GM23338 (cell line): ENCODE measurements around the gene LARGE1. TPM values are rescaled to one million over a fixed set of nuclear protein-coding genes. Genes with fewer than 3 reads are reported as not detected.

Experiments used
- ATAC-seq: fragments of 200-7000 bp; cut with Tn5 transposase; 3 replicates; pipeline ENCODE4 v1.9.1; 2020
- DNase-seq: peaks from one replicate; pipeline ENCODE4 v3.0.0-alpha.2; 2015; ENCODE audit warnings: low spot score
- H2AFZ ChIP-seq: fragments of 200-600 bp; sonication (generic); 2 replicates; pipeline ENCODE4 v1.8.0; 2016; ENCODE audit warnings: antibody characterized with exemption, mild to moderate bottlenecking, moderate library complexity
- H3F3A ChIP-seq: fragments of 200-600 bp; sonication (generic); replicated peaks from 2 replicates; pipeline ENCODE4 v1.8.0; 2017; ENCODE audit warnings: antibody characterized with exemption, mixed run types, low read depth
- H3K27ac ChIP-seq: fragments of 200-600 bp; sonication (generic); 2 replicates; pipeline ENCODE4 v1.6.1; 2016; ENCODE audit warnings: low read depth
- H3K27me3 ChIP-seq: fragments of 200-600 bp; sonication (generic); 2 replicates; pipeline ENCODE4 v1.8.0; 2016; ENCODE audit warnings: mild to moderate bottlenecking, mixed run types, moderate library complexity; ENCODE audit not compliant: insufficient read depth
- H3K36me3 ChIP-seq: fragments of 200-600 bp; sonication (generic); 2 replicates; pipeline ENCODE4 v1.8.0; 2016; ENCODE audit warnings: mild to moderate bottlenecking; ENCODE audit not compliant: insufficient read depth
- H3K4me1 ChIP-seq: fragments of 200-600 bp; sonication (generic); 2 replicates; pipeline ENCODE4 v1.8.0; 2016; ENCODE audit warnings: mild to moderate bottlenecking, moderate library complexity; ENCODE audit not compliant: insufficient read depth
- H3K4me2 ChIP-seq: fragments of 200-600 bp; sonication (generic); 2 replicates; pipeline ENCODE4 v1.7.1; 2017; ENCODE audit warnings: mixed run types
- H3K4me3 ChIP-seq: fragments of 200-600 bp; sonication (generic); 2 replicates; pipeline ENCODE4 v1.6.1; 2016; ENCODE audit warnings: mixed run types
- H3K79me2 ChIP-seq: fragments of 200-600 bp; sonication (generic); replicated peaks from 2 replicates; pipeline ENCODE4 v1.8.0; 2017; ENCODE audit warnings: mild to moderate bottlenecking; ENCODE audit not compliant: insufficient read depth
- H3K9me2 ChIP-seq: fragments of 200-600 bp; sonication (generic); 2 replicates; pipeline ENCODE4 v1.8.0; 2017; ENCODE audit not compliant: insufficient read depth
- H4K20me1 ChIP-seq: fragments of 200-600 bp; sonication (generic); replicated peaks from 2 replicates; pipeline ENCODE4 v1.8.0; 2017; ENCODE audit warnings: mild to moderate bottlenecking; ENCODE audit not compliant: insufficient read depth
- H3K27ac Mint-ChIP-seq: 2 replicates; pipeline ENCODE4 v1.8.0; 2020; ENCODE audit warnings: inconsistent platforms, mild to moderate bottlenecking, moderate library complexity, mixed read lengths
- H3K27me3 Mint-ChIP-seq: 3 replicates; pipeline ENCODE4 v1.8.0; 2022; ENCODE audit warnings: low read depth, mild to moderate bottlenecking, moderate library complexity, mixed read lengths, inconsistent platforms; ENCODE audit not compliant: insufficient read depth, poor library complexity
- H3K36me3 Mint-ChIP-seq: 3 replicates; pipeline ENCODE4 v1.8.0; 2021; ENCODE audit warnings: low read depth, mild to moderate bottlenecking, inconsistent platforms, moderate library complexity, mixed read lengths
- H3K4me1 Mint-ChIP-seq: 3 replicates; pipeline ENCODE4 v1.8.0; 2020; ENCODE audit warnings: mild to moderate bottlenecking, inconsistent platforms, mixed read lengths
- H3K4me3 Mint-ChIP-seq: 3 replicates; pipeline ENCODE4 v1.8.0; 2021; ENCODE audit warnings: moderate library complexity, mild to moderate bottlenecking, inconsistent platforms, mixed read lengths
- H3K9me3 Mint-ChIP-seq: 3 replicates; pipeline ENCODE4 v1.8.0; 2020; ENCODE audit warnings: moderate library complexity, mild to moderate bottlenecking, inconsistent platforms, mixed read lengths
- CREB1 ChIP-seq: fragments of 250-450 bp; sonication (Bioruptor Pico); IDR thresholded peaks from 2 replicates; pipeline ENCODE4 v1.5.0; 2020; ENCODE audit warnings: low read depth, mild to moderate bottlenecking, moderate library complexity
- EZH2phosphoT487 ChIP-seq: fragments of 200-600 bp; sonication (generic); IDR thresholded peaks from one replicate; pipeline ENCODE4 v1.8.1; 2018; ENCODE audit warnings: antibody characterized with exemption; ENCODE audit not compliant: unreplicated experiment
- JUNB ChIP-seq: IDR thresholded peaks from one replicate; pipeline ENCODE4 v1.6.1; 2016; ENCODE audit warnings: antibody characterized with exemption; ENCODE audit not compliant: unreplicated experiment
- NANOG ChIP-seq: IDR thresholded peaks from 2 replicates; pipeline ENCODE4 v1.6.1; 2016; ENCODE audit warnings: antibody characterized with exemption, borderline replicate concordance
- POLR2AphosphoS5 ChIP-seq: IDR thresholded peaks from 2 replicates; pipeline ENCODE4 v1.6.1; 2016; ENCODE audit warnings: antibody characterized with exemption, low read depth
- STAT1 ChIP-seq: IDR thresholded peaks from one replicate; pipeline ENCODE4 v1.6.1; 2016; ENCODE audit warnings: antibody characterized with exemption; ENCODE audit not compliant: unreplicated experiment
- ZNF114 ChIP-seq: fragments of 250-450 bp; sonication (Bioruptor Pico); IDR thresholded peaks from 2 replicates; pipeline ENCODE4 v1.5.0; 2020; ENCODE audit warnings: mild to moderate bottlenecking, moderate library complexity
- ZNF331 ChIP-seq: fragments of 250-450 bp; sonication (Bioruptor Pico); IDR thresholded peaks from 2 replicates; pipeline ENCODE4 v1.5.0; 2020; ENCODE audit warnings: low read depth, mild to moderate bottlenecking, moderate library complexity
- polyA plus RNA-seq: library from polyadenylated mRNA; unstranded; fragments of >200 nt; fragmentation: Nextera tagmentation; extraction: Ambion mirVana; gene quantifications from 2 replicates; pipeline ENCODE4 v1.2.1, GENCODE V29; 2016
- total RNA-seq: library from RNA; depleted of rRNA; stranded (reverse); fragments of >200 nt; shearing (Covaris generic); gene quantifications from 2 replicates; pipeline ENCODE4 v1.2.3, GENCODE V29; 2014
- TF ChIP-seq, protein P1 (sequence below): fragments of 250-450 bp; sonication (Bioruptor Pico); IDR thresholded peaks from 2 replicates; pipeline ENCODE4 v1.5.0; 2020; ENCODE audit warnings: mild to moderate bottlenecking, moderate library complexity
- TF ChIP-seq, protein P2 (sequence below), 2 experiments: fragments of 200-600 bp in 1 of 2; sonication (generic) in 1 of 2; conservative IDR thresholded peaks; 2 replicates each; pipeline versions ENCODE4 v1.5.1 to v1.6.1; 2016 to 2017; ENCODE audit warnings: antibody characterized with exemption in 2 of 2, low read depth in 2 of 2, mild to moderate bottlenecking in 2 of 2, moderate library complexity in 1 of 2
- TF ChIP-seq, protein P3 (sequence below): IDR thresholded peaks from one replicate; pipeline ENCODE4 v1.6.1; 2018; ENCODE audit warnings: antibody characterized with exemption; ENCODE audit not compliant: unreplicated experiment

Gene LARGE1
- total and polyA plus RNA-seq, 2 experiments from 2014 or later, result 12.8 to 75.6 TPM

DNA sequence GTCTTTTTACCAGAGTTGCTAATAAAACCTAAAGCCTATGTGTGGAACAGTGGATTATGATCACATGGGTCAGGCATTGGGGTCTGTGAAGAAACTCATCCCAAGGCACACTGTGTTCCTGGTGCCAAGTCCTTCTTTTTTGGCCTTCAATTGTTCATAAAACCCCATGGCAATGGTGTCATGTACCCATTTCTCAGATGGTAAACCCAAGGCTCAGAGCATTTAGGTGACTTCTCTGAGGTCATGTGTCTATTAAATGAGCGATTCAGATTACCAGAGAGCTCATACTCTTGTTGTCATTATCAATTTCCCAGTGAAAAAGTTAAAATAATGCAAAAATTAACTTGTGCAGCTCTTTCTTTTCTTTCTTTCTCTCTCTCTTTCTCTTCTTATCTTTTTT is 589.3 kb downstream of the LARGE1 start (continued):
- TF ChIP-seq, protein P1, sequence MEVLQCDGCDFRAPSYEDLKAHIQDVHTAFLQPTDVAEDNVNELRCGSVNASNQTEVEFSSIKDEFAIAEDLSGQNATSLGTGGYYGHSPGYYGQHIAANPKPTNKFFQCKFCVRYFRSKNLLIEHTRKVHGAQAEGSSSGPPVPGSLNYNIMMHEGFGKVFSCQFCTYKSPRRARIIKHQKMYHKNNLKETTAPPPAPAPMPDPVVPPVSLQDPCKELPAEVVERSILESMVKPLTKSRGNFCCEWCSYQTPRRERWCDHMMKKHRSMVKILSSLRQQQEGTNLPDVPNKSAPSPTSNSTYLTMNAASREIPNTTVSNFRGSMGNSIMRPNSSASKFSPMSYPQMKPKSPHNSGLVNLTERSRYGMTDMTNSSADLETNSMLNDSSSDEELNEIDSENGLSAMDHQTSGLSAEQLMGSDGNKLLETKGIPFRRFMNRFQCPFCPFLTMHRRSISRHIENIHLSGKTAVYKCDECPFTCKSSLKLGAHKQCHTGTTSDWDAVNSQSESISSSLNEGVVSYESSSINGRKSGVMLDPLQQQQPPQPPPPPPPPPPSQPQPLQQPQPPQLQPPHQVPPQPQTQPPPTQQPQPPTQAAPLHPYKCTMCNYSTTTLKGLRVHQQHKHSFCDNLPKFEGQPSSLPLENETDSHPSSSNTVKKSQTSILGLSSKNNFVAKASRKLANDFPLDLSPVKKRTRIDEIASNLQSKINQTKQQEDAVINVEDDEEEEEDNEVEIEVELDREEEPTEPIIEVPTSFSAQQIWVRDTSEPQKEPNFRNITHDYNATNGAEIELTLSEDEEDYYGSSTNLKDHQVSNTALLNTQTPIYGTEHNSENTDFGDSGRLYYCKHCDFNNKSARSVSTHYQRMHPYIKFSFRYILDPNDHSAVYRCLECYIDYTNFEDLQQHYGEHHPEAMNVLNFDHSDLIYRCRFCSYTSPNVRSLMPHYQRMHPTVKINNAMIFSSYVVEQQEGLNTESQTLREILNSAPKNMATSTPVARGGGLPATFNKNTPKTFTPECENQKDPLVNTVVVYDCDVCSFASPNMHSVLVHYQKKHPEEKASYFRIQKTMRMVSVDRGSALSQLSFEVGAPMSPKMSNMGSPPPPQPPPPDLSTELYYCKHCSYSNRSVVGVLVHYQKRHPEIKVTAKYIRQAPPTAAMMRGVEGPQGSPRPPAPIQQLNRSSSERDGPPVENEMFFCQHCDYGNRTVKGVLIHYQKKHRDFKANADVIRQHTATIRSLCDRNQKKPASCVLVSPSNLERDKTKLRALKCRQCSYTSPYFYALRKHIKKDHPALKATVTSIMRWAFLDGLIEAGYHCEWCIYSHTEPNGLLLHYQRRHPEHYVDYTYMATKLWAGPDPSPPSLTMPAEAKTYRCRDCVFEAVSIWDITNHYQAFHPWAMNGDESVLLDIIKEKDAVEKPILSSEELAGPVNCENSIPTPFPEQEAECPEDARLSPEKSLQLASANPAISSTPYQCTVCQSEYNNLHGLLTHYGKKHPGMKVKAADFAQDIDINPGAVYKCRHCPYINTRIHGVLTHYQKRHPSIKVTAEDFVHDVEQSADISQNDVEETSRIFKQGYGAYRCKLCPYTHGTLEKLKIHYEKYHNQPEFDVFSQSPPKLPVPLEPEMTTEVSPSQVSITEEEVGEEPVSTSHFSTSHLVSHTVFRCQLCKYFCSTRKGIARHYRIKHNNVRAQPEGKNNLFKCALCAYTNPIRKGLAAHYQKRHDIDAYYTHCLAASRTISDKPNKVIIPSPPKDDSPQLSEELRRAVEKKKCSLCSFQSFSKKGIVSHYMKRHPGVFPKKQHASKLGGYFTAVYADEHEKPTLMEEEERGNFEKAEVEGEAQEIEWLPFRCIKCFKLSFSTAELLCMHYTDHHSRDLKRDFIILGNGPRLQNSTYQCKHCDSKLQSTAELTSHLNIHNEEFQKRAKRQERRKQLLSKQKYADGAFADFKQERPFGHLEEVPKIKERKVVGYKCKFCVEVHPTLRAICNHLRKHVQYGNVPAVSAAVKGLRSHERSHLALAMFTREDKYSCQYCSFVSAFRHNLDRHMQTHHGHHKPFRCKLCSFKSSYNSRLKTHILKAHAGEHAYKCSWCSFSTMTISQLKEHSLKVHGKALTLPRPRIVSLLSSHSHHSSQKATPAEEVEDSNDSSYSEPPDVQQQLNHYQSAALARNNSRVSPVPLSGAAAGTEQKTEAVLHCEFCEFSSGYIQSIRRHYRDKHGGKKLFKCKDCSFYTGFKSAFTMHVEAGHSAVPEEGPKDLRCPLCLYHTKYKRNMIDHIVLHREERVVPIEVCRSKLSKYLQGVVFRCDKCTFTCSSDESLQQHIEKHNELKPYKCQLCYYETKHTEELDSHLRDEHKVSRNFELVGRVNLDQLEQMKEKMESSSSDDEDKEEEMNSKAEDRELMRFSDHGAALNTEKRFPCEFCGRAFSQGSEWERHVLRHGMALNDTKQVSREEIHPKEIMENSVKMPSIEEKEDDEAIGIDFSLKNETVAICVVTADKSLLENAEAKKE, result no peak
- TF ChIP-seq, protein P2, sequence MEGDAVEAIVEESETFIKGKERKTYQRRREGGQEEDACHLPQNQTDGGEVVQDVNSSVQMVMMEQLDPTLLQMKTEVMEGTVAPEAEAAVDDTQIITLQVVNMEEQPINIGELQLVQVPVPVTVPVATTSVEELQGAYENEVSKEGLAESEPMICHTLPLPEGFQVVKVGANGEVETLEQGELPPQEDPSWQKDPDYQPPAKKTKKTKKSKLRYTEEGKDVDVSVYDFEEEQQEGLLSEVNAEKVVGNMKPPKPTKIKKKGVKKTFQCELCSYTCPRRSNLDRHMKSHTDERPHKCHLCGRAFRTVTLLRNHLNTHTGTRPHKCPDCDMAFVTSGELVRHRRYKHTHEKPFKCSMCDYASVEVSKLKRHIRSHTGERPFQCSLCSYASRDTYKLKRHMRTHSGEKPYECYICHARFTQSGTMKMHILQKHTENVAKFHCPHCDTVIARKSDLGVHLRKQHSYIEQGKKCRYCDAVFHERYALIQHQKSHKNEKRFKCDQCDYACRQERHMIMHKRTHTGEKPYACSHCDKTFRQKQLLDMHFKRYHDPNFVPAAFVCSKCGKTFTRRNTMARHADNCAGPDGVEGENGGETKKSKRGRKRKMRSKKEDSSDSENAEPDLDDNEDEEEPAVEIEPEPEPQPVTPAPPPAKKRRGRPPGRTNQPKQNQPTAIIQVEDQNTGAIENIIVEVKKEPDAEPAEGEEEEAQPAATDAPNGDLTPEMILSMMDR (conservative IDR thresholded peaks at IDR 0.05; ENCODE audit: low read depth in 2 of 2), result no peak
- TF ChIP-seq POLR2AphosphoS5 (no peak), ZNF331 (CRISPR knock-in tag) (no peak), NANOG (no peak), EZH2phosphoT487 (no peak), JUNB (no peak)

DNA sequence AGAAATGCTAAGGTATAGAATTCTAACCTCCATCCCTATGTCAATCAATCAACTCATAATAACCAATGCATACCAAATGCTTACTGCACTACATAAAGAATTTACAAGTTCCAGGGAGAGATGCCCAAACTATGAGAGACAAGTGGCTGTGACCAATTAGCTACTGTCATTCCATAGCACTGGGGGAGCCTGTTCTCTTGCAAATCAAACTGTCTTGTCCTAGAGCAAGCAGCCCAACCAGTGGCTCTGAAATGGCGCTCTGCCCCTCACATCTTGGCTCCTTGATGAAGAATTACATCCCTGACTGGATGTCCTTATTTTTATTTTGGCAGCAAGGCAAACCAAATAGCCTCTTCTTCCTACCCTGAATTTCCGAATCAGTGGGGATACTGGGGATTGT is 589.7 kb downstream of the LARGE1 start:
- H3K4me3 Mint-ChIP-seq, result no peak overlapping the region
- no peak overlapping the region for H3K27ac ChIP-seq
- H3K27ac Mint-ChIP-seq, result no peak overlapping the region
- 0 out of 2 replicates have a peak, but pooled peaks cover 3% of the 10 kb centered on the region for H3K4me1 ChIP-seq
- H3K4me2 ChIP-seq, result no peak overlapping the region
- H3K79me2 ChIP-seq, result no peaks in the 10 kb centered on the region
- H3K4me1 Mint-ChIP-seq, result peaks cover 9% of the 10 kb centered on the region
- no peaks in the 10 kb centered on the region for H3F3A ChIP-seq
- no peaks in the 10 kb centered on the region for H3K9me2 ChIP-seq
- no peaks in the 10 kb centered on the region for H3K27me3 ChIP-seq
- ATAC-seq, result peak; percentile 63
- peaks cover 22% of the 10 kb centered on the region for H3K36me3 Mint-ChIP-seq
- no peaks in the 10 kb centered on the region; the same call in 2 of the 3 replicates for H3K9me3 Mint-ChIP-seq
- peak; percentile 25 for DNase-seq
- no peak overlapping the region for H2AFZ ChIP-seq
- H4K20me1 ChIP-seq, result no peaks in the 10 kb centered on the region; the same call in 1 of the 2 replicates
- peaks cover 12% of the 10 kb centered on the region for H3K27me3 Mint-ChIP-seq
- H3K4me3 ChIP-seq, result no peak overlapping the region
- H3K36me3 ChIP-seq, result no peaks in the 10 kb centered on the region
- TF ChIP-seq STAT1 (no peak), CREB1 (CRISPR knock-in tag) (no peak), ZNF331 (CRISPR knock-in tag) (no peak), ZNF114 (CRISPR knock-in tag) (no peak), JUNB (no peak), EZH2phosphoT487 (no peak)
- TF ChIP-seq, protein P2 (conservative IDR thresholded peaks at IDR 0.05; ENCODE audit: low read depth in 2 of 2), result no peak
- TF ChIP-seq, protein P3, sequence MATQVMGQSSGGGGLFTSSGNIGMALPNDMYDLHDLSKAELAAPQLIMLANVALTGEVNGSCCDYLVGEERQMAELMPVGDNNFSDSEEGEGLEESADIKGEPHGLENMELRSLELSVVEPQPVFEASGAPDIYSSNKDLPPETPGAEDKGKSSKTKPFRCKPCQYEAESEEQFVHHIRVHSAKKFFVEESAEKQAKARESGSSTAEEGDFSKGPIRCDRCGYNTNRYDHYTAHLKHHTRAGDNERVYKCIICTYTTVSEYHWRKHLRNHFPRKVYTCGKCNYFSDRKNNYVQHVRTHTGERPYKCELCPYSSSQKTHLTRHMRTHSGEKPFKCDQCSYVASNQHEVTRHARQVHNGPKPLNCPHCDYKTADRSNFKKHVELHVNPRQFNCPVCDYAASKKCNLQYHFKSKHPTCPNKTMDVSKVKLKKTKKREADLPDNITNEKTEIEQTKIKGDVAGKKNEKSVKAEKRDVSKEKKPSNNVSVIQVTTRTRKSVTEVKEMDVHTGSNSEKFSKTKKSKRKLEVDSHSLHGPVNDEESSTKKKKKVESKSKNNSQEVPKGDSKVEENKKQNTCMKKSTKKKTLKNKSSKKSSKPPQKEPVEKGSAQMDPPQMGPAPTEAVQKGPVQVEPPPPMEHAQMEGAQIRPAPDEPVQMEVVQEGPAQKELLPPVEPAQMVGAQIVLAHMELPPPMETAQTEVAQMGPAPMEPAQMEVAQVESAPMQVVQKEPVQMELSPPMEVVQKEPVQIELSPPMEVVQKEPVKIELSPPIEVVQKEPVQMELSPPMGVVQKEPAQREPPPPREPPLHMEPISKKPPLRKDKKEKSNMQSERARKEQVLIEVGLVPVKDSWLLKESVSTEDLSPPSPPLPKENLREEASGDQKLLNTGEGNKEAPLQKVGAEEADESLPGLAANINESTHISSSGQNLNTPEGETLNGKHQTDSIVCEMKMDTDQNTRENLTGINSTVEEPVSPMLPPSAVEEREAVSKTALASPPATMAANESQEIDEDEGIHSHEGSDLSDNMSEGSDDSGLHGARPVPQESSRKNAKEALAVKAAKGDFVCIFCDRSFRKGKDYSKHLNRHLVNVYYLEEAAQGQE, result no peak
